HG02642 (cell line): ENCODE results near the gene C16orf54.
"Not testable (repeated sequence)": the region's sequence is repeated elsewhere in the genome, so short reads cannot be mapped to it uniquely, and the experiment has no call there.

Source experiments
- ATAC-seq: cut with Tn5 transposase; IDR thresholded peaks from one replicate; pipeline ENCODE4 v1.9.1; 2021; ENCODE audit warnings: mild to moderate bottlenecking; ENCODE audit not compliant: unreplicated experiment, poor library complexity

C16orf54 gene

DNA sequence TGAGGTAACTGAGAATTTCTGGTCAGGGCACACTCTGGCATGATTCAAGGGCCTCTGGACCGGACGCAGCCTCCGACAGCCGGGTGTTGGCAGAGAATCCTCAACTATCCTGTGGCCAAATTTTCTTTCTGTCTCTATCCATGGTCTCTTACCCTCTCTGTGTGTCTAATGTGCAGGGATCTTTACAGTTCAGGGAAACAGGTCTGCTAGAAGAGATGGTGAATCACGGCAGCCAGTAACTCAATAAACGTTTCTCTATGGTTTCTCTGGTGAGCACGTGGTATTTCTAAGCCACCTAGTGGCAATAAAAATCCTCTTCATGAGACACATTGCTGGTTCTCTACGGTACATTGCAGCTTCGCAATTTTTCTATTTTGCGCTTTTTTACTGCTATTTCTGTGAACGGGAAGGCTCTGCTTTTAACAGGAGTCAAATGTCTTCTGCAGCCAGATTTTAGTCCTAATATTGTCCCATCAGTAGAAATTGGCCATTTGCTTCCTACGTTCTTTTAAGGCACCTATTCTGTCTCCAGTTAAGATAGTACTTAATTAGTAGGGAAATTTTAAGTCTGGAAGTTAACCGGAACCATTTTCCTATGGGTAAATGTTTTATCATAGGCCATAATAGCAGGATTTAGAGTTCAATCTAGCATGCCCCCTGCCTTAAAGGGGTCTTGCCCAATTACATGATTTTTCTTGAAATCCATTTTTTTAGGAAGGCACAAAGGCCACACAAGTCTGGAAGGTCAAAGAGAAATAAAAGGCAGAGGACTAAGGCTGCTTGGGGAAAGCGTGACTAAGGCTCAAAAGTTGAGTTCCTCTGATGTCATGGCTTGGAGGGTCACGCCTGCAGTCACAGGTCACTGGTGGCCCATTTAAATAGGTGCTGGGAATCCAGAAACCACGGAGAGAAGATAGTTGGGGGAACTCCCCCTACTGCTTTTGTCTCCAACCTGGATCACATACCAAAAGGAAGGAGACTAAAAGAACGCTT, 35.3 kb downstream of the C16orf54 start:
- ATAC-seq, result no peak

DNA sequence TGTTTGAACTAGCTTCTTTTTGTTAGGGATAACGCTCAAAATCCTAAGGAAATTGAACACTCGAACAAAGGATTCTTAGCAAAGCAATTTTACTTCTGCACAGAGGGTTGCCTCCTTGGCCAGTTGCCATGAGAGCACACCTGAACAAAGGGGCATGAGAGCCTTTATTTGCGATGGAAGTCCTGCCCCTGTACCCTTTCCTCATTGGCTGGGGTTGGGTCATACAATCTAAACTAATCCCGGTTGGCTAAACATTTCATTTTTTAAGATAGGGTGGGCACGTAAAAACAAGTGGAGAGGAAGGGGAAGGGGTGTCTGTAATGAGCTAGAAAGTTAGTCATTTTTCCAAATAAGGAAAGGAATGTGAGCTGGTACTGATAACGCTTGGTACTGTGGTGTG, 36.1 kb downstream of the C16orf54 start:
- ATAC-seq, result not testable (repeated sequence)

DNA sequence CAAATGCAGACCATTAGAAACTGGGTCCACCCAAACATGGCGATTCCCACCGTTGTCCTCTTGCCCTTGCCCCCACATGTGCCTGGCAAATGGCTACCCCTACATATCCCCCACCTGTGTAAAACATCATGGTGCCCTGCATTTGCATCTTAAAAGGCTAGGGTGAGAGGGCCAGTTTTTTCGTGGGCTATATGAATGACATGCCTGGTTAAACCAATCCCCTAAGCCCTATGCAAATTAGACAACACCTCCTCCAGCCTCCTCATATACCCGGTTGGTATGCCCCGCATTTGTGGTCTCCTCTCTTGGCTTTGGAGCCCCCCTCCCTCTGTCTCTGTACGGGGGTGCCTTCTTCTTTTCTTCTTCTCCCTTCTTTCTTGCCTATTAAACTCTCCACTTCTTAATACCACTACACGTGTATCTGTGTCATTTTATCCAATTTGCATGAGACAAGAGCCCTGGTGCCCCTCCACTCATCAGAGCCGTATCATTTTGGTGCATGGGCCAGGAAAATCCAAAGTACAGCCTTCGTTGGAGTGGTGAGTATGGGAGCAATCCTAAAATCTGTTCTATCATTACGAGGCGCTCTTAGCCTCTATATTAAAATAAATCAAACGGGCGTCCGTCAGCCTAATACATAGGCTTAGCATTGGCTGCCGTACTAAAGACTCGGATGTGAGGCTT, 36.7 kb downstream of the C16orf54 start:
- ATAC-seq, result no peak

DNA sequence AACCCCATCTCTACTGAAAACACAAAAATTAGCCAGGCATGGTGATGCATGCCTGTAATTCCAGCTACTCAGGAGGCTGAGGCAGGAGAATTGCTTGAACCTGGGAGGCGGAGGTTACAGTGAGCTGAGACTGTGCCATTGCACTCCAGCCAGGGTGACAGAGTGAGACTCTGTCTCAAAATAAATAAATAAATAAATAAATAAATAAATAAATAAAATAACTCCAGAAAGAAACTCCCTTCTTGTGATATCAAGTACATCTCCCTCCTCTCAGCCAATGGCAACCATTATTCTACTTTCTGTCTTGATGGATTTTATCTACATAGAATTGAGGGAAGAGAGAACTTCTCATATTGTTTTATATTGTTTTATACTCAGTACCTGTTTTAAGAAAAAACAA, 38.6 kb downstream of the C16orf54 start:
- not testable (repeated sequence) for ATAC-seq

DNA sequence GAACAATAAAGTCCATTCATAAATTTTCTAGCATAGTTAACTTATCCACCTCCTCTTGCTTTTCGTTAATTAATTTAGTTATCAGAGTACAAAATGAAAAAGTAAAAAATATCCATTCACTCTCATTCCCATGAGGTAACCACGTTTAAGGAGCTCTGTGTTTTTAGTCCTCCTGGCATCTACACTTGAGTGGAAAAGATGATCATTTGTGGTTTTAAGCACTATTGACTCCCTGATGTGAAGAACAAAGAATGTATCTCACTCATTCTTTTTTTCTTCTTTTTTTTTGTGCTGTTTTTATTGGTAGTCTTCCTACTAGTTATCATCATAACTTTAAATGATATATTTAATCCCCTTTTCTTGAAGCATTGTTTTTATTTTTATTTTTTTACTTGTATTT, 40.8 kb downstream of the C16orf54 start:
- no peak for ATAC-seq

DNA sequence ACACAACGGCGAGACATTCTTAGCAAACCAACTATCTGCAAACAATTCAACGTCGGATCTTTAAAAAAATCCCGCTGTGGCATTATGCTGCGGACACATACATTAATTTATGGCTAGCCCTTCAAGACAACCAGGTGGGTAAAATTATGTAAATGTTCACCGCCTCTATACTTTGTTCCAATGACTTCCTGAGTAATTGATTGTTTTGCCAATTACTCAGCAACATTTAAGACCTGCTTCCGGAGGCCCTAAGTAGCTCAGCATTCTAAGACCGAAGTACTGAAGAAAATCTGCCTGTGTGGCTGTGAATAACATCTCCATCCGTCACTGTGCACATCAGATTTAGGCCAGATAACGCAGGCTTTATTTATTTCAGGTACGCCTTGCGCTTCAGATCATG, 43.5 kb downstream of the C16orf54 start:
- peak; percentile 35 for ATAC-seq

DNA sequence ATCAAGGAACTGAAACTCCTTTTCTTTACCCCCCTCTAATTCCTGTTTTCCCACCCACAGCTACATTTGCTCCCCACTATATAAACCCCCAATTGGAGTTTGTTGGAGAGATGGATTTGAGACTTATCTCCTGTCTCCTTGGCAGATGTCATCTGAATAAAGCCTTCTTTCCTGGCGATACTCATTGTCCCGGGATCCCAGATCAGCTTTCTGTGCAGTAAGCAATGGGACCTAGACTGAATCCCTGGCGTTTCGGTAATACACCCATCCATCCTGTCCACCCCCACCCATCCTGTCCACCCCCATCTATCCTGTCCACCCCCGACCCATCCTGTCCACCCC, 44.6 kb downstream of the C16orf54 start:
- ATAC-seq, result no peak

DNA sequence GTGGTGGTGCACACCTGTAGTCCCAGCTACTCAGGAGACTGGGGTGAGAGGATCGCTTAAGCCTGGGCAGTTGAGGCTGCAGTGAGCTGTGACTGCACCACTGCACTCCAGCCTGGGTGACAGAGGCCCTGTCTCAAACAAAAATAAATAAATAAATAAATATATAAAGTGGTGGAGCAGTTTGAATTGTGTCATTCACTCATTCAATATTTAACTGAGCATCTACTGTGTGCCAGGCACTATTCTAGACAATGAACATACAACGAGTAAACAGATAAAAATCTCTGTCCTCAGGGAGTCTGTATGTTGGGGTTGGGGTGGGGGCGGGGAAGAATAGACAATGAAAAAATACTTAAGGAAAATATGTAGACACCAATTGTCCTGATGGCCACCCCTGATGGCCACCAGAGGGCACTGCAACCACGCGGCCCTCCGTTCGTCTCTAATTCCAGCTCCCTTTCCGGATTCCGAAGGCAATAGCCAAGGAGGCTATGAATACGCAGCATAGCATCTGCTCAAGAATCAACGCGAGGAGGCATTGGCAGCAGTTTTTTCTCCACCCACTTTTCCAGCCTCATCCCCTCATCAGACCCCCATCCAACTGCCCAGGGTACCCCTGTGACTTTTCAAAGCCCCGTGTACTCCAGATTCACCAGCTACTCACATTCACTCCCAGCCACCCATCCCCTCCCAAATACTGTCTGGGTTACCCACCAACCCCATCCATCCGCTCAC, 45.4 kb downstream of the C16orf54 start:
- no peak for ATAC-seq

DNA sequence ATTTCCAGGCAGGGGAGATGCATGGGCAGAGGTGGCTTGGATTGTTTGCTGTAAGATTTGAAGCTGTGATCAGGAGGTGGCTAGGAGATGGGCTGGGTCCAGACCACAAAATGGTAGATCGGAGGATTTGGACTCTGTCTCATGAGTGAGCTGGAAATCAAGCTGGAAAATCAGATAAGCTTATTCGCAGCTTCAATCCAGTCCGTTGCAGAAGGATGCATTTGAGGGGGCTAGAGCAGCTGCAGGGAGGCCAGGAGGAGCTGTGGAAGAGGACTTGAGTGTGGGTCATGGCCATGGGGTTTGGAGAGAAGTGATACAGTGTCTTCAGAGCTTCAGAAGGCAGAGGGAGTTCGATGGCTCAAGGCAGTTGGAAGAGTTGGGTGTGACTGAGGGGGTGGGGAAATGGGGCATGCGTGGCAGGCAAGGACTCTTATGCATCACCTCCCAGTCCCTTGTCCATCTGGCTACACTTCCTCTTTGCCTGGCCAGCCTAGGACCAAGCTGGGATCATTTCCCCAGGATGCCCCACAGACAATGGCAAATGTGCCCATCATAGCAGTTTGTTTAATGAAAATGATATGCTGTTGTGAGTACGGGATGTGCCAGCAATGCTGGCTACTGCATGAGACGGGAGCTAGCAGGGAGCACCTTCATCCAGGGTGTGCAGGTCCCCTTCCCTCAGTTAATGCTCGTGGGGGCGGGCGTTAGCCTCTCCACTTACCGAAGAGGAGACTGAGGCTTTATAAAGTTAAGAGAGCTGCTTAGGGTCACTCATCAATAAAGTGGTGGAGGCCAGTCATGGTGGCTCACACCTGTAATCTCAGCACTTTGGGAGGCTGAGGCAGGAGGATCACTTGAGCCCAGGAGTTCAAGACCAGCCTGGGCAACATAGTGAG, 46.2 kb downstream of the C16orf54 start:
- no peak for ATAC-seq

DNA sequence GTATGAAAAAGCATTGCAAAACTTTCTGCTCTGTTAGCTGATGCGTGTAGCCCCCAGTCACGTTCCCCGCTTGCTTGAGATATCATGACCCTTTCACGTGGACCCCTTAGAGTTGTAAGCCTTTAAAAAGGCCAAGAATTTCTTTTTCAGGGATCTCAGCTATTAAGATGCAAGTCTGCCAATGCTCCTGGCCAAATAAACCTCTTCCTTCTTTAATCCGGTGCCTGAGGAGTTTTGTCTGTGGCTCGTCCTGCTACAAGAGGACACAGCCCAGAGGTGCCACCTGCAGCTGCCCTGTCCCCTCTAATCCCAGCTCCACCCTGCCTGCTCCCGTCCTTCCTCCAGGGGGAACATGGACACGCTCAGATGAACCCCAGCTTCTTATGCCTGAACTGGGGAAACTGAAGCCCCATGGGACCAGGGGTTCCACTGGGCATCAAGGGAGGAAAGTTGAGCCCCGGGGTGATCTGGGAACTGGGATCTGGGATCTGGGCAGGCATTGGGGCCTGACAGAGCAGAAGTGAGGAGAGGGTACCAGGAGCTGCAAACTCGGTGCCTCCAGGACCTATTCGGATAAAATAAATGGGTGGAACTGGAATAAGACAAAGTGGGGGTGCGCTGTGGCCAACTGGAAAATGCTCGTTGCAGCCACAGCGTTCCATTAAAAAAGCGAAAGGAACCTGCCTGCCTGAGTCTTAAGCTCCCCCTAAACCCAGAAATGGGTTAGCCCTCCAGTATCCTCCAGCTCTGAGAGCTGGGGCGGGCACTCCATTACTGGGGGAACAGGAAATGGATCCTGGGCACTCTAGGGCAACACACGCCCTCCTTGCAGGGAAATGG, 47.1 kb downstream of the C16orf54 start:
- no peak for ATAC-seq

DNA sequence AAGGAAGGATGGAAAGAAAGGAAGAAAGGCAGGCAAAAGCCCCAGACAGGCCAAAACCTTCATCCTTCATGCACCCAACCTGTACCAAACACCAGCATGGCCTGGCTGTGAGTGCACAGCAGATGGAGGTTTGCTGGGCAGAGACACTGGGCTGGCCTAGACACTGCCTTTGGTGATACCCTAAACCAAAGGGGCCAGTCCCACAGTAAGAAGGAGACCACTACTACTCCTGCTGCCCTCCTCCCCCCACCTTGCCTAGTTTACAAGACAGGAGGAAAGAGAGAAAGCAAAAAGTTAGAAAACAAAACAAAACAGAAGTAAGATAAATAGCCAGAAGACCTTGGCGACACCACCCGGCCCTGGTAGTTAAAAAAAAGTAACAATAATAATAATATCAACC, 47.7 kb downstream of the C16orf54 start:
- ATAC-seq, result no peak

DNA sequence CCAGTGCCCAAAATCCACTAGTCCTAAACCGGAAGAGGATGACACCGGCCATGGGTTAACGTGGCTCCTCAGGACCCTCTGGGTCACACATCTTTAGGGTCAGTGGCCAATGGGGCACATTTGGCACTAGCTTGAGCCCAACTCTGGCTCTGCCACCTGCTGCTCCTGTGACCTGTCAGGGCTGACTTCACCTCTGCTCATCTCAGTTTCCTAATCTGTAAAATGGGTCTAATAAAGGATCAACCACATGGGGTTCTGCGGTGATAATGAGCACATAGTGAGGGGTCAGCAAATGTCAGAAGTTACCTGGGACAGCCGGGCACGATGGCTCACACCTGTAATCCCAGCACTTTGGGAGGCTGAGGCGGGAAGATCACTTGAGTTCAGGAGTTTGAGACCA, 48.4 kb downstream of the C16orf54 start:
- no peak for ATAC-seq

DNA sequence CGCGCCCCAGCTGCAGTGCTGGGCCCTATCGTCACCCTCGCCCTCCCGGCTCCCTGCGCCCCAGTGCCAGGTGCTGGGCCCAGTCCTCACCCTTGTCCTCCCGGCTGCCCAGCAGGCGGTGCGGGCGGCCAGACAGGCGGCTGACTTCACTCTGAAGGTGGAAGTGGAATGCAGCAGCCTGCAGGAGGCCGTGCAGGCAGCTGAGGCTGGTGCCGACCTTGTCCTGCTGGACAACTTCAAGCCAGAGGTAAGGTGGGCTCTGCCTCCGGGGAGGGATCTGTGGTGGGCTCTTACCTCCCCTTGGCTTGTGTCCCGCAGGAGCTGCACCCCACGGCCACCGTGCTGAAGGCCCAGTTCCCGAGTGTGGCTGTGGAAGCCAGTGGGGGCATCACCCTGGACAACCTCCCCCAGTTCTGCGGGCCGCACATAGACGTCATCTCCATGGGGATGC, 48.9 kb downstream of the C16orf54 start:
- ATAC-seq, result no peak

DNA sequence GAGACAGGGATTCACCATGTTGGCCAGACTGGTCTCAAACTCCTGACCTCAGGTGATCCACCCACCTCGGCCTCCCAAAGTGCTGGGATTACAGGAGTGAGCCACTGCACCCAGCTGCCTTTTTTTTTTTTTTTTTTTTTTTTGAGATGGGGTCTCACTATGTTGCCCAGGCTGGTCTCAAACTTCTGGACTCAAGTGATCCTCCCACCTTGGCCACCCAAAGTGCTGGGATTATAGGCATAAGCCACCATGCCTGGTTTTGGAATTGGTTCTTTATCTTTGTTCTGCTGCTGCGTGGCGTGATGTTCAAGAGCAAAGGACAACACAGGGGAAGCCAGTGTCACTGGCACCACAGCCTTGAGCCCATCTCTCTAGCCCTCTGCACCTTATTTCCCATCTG, 50.1 kb downstream of the C16orf54 start:
- ATAC-seq, result not testable (repeated sequence)

DNA sequence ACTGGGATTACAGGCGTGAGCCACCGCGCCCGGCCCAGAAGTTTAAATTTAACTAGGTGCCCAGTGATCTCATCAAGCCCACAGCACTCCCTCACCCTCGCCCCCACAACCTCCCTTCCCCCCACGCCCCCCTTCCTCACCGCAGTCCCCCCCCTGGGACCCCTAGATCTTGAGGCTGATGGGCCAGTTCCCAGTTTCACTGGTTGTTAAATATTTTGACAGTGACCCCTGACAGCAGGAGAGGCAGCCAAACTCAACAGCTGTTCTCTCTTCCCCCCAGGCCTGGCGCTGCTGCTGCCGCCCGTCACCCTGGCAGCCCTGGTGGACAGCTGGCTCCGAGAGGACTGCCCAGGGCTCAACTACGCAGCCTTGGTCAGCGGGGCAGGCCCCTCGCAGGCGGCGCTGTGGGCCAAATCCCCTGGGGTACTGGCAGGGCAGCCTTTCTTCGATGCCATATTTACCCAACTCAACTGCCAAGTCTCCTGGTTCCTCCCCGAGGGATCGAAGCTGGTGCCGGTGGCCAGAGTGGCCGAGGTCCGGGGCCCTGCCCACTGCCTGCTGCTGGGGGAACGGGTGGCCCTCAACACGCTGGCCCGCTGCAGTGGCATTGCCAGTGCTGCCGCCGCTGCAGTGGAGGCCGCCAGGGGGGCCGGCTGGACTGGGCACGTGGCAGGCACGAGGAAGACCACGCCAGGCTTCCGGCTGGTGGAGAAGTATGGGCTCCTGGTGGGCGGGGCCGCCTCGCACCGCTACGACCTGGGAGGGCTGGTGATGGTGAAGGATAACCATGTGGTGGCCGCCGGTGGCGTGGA, 51.2 kb downstream of the C16orf54 start:
- no peak for ATAC-seq

DNA sequence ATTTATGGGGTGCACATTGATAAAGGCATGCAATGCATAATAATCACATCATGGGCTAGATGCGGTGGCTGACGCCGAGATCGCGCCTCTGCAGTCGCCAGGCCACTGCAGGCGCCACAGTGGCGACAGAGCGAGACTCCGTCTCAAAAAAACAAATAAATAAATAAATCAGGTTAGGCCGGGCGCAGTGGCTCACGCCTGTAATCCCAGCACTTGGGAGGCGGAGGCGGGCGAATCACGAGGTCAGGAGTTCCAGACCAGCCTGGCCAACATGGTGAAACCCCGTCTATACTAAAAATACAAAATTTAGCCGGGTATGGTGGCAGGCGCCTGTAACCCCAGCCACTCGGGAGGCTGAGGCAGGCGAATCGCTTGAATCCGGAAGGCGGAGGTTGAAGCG, 53.2 kb downstream of the C16orf54 start:
- not testable (repeated sequence) for ATAC-seq
